Fibroblast of pulmonary artery (primary cell): ENCODE data around the gene BCL3.

Experiments used
- DNase-seq: peaks from one replicate; pipeline ENCODE4 v3.0.0-alpha.2; 2010; ENCODE audit warnings: low read depth
- H3K4me3 ChIP-seq: replicated peaks from 2 replicates; pipeline ENCODE4 v1.5.1; 2011; ENCODE audit warnings: low read depth, mild to moderate bottlenecking, control low read depth, low read length, moderate library complexity
- TF ChIP-seq, protein P1 (sequence below): IDR thresholded peaks from 2 replicates; pipeline ENCODE4 v1.5.1; 2011; ENCODE audit warnings: mild to moderate bottlenecking, control low read depth, low read length, inconsistent platforms; ENCODE audit errors: missing control alignments

The BCL3 gene

DNA sequence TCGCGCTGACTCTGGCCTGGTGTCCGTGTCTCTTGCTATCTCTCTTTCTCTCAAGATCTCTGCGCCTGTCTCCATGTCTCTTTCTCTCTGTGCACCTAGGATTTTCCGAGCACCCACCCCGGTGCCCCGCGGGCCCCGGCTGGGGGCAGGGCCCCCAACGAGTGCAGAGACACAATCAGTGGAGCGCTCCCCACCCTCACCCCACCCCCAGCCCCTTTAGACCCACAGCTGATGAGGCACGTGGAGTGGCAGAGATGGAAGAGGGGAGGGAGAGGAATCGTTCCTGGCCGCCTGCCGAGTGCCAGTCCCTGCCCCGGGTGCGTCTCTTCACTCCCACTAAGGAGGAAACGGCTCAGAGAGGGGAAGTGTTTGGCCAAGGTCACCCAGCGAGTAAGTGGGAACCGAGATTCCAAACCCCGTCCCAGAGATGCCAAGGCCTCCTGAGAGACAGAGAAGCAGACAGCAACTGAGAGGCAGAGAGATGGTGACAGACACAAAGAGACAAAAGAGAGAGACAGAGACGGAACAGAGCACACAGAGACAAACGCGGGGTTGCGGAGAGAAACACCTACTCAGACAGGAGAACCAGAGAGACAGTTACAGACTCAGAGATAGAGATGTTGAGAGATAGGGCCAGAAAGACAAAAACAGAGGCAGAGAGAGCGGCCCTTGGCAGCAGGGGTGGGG is 626 bp upstream of the BCL3 start:
- TF ChIP-seq, protein P1, sequence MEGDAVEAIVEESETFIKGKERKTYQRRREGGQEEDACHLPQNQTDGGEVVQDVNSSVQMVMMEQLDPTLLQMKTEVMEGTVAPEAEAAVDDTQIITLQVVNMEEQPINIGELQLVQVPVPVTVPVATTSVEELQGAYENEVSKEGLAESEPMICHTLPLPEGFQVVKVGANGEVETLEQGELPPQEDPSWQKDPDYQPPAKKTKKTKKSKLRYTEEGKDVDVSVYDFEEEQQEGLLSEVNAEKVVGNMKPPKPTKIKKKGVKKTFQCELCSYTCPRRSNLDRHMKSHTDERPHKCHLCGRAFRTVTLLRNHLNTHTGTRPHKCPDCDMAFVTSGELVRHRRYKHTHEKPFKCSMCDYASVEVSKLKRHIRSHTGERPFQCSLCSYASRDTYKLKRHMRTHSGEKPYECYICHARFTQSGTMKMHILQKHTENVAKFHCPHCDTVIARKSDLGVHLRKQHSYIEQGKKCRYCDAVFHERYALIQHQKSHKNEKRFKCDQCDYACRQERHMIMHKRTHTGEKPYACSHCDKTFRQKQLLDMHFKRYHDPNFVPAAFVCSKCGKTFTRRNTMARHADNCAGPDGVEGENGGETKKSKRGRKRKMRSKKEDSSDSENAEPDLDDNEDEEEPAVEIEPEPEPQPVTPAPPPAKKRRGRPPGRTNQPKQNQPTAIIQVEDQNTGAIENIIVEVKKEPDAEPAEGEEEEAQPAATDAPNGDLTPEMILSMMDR = no peak
- peak overlapping the region; percentile 46 for H3K4me3 ChIP-seq
- peak; percentile 86 for DNase-seq

DNA sequence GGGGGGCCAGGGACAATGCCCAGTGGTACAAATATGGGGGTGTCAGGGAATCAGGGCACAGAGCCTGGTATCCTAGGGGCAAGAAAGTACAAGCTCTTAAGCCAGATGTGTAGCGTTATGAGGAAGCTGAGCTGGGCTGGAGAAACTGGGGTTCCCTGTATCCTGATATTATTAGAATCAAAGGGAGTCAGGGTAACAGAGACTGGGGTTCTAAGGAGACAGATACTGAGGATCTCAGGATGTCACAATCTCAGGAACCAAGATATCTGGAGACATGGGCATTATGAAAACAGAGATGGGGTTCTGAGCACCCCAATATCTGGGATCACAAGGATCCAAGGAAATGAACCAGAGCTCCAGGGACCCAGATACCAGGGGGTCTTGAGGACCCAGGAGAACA is 784 bp downstream of the BCL3 start:
- TF ChIP-seq, protein P1 = no peak
- H3K4me3 ChIP-seq = peak overlapping the region; percentile 93
- no peak for DNase-seq

DNA sequence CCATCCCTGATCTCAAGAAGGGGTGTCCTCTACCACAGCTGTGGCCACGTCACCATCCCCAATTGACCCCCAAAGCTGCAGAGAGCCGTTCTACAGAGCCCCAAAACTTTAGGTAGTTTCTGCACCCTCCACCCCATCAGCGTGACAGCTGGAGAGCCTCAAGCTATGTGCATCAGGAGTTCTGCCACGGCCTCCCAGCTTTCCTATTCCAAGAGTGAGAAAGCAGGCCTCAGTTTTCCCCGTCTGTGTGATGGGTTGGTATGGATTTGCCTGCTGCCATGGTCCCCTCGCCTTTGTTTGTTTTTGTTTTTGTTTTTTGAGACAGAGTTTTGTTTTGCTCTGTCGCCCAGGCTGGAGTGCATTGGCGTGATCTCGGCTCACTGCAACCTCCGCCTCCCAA is 1.5 kb downstream of the BCL3 start:
- DNase-seq = no peak
- peak overlapping the region; percentile 93 for H3K4me3 ChIP-seq
- TF ChIP-seq, protein P1 = no peak

DNA sequence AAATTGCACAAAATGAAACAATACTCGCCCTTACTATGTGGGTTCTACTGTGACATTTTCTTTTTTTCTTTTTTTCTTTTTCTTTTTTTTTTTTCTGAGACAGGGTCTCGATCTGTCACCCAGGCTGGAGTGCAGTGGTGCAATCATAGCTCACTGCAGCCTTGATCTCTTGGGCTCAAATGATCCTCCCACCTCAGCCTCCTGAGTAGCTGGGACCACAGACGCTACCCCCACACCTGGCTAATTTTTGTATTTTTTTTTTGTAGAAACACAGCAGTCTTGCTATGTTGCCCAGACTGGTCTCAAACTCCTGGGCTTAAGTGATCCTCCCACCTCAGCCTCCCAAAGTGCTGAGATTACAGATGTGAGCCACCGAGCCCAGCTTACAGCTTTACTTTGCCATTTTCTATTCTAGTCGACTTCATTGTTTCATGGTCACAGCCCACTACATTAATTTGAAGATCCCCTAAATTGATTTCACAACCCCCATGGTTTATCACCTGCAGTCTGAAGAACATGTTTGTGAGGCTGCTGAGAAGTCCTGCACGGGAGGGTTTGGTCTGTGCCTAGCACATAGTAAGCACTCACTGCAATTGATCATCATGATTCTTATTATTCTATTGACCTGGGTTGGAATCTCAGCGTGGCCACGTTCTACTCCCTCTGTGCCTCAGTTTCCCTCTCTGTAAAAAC is 3.8 kb downstream of the BCL3 start:
- H3K4me3 ChIP-seq = peak overlapping the region; percentile 93

DNA sequence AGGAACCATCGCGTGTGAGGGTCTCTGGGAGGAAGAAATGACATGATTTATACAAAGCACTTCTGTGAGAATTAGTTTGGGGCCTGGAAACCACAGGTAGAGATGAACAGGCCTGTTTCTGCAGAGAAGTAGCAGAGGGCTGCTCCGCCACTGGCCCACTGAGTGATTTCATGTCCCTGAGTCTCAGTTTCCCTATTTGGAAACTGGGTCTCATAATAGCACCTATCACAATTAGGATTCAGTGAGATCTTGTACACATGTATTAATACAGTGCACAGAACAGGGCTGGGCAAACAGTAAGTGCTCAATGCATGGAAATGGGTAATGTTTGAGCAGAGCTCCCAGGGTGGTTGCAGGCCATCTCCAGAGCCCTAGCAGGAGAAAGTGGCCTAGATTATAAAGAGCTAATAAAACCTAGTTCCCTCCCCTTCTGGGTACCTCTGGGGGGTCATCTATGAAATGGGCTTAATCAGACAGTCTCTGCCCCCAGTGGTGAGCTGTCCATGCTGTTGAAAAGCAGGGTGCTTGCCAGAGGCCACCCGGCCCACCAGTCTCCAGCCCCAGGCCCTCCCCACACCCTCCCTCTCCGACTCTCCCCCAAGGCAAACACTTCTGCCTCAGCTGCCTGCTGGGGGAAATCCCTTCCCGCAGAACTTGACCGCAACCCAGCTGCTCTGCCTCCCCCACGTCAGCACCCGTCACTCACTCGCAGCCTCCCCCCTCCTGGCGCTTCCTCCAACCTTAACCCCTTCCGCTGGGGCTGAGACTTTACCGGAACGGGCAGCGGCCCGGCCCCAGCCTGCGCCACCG is 4.5 kb downstream of the BCL3 start:
- H3K4me3 ChIP-seq = peak overlapping the region; percentile 93
- TF ChIP-seq, protein P1 = no peak
- peak; percentile 99 for DNase-seq

More for the DNA sequence above, 3.8 kb downstream of the BCL3 start:
- TF ChIP-seq, protein P1 = no peak
- no peak for DNase-seq

DNA sequence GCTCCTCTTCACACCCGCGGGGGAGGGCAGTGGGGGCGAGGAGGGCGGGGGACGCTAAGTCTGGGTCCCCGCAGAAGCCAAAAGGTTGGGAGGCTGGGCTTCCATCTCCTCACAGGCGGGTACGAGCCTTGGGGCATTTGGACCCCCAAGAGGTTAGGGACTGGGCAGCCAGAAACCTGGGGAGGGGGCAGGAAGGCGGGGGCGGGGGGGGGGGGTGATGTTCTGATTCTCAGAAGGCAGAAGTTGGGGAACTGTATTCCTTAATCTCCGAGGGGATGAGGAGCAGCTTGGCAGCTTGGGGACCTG is 5.1 kb downstream of the BCL3 start:
- TF ChIP-seq, protein P1 = no peak
- H3K4me3 ChIP-seq = peak overlapping the region; percentile 93
- DNase-seq = no peak
